22Rv1 (cell line): ENCODE measurements around the gene CLMN.

Experiments used
- CTCF ChIP-seq: fragments of 450-650 bp; IDR thresholded peaks from 2 replicates; pipeline ENCODE4 v1.5.1; 2017; ENCODE audit warnings: mild to moderate bottlenecking
- ZFX ChIP-seq: fragments of 450-650 bp; IDR thresholded peaks from 2 replicates; pipeline ENCODE4 v1.6.1; 2017; ENCODE audit warnings: antibody characterized with exemption, borderline replicate concordance

GRCh38 chr14:95258754-95259593, 60.7 kb downstream of the CLMN start:
- TF ChIP-seq CTCF: no peak
- no peak for TF ChIP-seq ZFX
